Caco-2 (cell line): ENCODE measurements around the gene EPS8L2. TPM values are rescaled to one million over a fixed set of nuclear protein-coding genes. Genes with fewer than 3 reads are reported as not detected.

ENCODE experiments used
- BruUV-seq: library from RNA; stranded (reverse); fragments of 400-500 nt; replicated peaks from 2 replicates; lab custom pipeline; 2021; lab: Mats Ljungman, UMichigan
- CTCF ChIA-PET: fragments of 300-600 bp; sonication (Branson Sonifier 250); formaldehyde crosslinking; loops from one replicate; lab custom pipeline; 2022; ENCODE audit warnings: antibody characterized with exemption; lab: Charles Lee
- POLR2A ChIA-PET: fragments of 300-600 bp; sonication (Branson Sonifier 250); formaldehyde crosslinking; loops from one replicate; lab custom pipeline; 2022; ENCODE audit warnings: antibody characterized with exemption; lab: Charles Lee
- DNase-seq, 2 experiments: peaks; one replicate each; pipeline versions ENCODE4 v3.0.0 to v3.0.0-alpha.2; 2020 to 2022
- H3K27me3 ChIP-seq: replicated peaks from 2 replicates; pipeline ENCODE4 v1.6.0; 2011; ENCODE audit warnings: low read length; ENCODE audit not compliant: control insufficient read depth, insufficient read depth
- H3K36me3 ChIP-seq: 2 replicates; pipeline ENCODE4 v1.5.1; 2011; ENCODE audit warnings: low read length; ENCODE audit not compliant: control insufficient read depth, insufficient read depth
- H3K4me1 ChIP-seq: fragments of 250-450 bp; sonication (Bioruptor Pico); 2 replicates; pipeline ENCODE4 v1.5.1; 2020; ENCODE audit warnings: mild to moderate bottlenecking
- H3K4me3 ChIP-seq: 2 replicates; pipeline ENCODE4 v1.5.1; 2011; ENCODE audit warnings: low read depth, mild to moderate bottlenecking, control low read depth, low read length
- H3K9me3 ChIP-seq: fragments of 250-450 bp; sonication (Bioruptor Pico); 2 replicates; pipeline ENCODE4 v1.5.1; 2020; ENCODE audit warnings: mild to moderate bottlenecking, moderate library complexity
- H3K27ac Mint-ChIP-seq: one replicate; pipeline ENCODE4 v1.8.0; 2022; ENCODE audit warnings: mixed read lengths; ENCODE audit not compliant: unreplicated experiment
- H3K27me3 Mint-ChIP-seq: one replicate; pipeline ENCODE4 v1.8.0; 2022; ENCODE audit warnings: mixed read lengths; ENCODE audit not compliant: insufficient read depth, unreplicated experiment
- H3K36me3 Mint-ChIP-seq: one replicate; pipeline ENCODE4 v1.8.0; 2022; ENCODE audit warnings: mild to moderate bottlenecking, mixed read lengths; ENCODE audit not compliant: insufficient read depth, unreplicated experiment
- H3K4me1 Mint-ChIP-seq: one replicate; pipeline ENCODE4 v1.8.0; 2022; ENCODE audit warnings: low read depth, mixed read lengths; ENCODE audit not compliant: unreplicated experiment
- H3K4me3 Mint-ChIP-seq: one replicate; pipeline ENCODE4 v1.8.0; 2022; ENCODE audit warnings: mild to moderate bottlenecking, moderate library complexity, mixed read lengths; ENCODE audit not compliant: unreplicated experiment
- H3K9me3 Mint-ChIP-seq: one replicate; pipeline ENCODE4 v1.8.0; 2022; ENCODE audit warnings: mixed read lengths; ENCODE audit not compliant: unreplicated experiment
- intact Hi-C: fragments of 100-400 bp; cut with micrococcal nuclease; formaldehyde crosslinking; loops from one replicate; pipeline ENCODE4 v1.10.0; 2022; ENCODE audit not compliant: unreplicated experiment
- total RNA-seq: library from RNA; stranded (reverse); gene quantifications from 2 replicates; pipeline ENCODE4 v1.2.3, GENCODE V29; 2022
- TF ChIP-seq, protein P1 (sequence below), 2 experiments: fragments of 200-600 bp in 1 of 2; IDR thresholded peaks; 1 replicate in 1 of 2; 2 replicates in 1 of 2; pipeline versions ENCODE4 v1.5.1 to v1.8.0; 2011 to 2022; ENCODE audit warnings: antibody characterized with exemption in 1 of 2, control low read depth in 1 of 2, inconsistent platforms in 1 of 2, low read depth in 1 of 2, low read length in 1 of 2, mild to moderate bottlenecking in 1 of 2, moderate library complexity in 1 of 2; ENCODE audit not compliant: insufficient read depth in 1 of 2, severe bottlenecking in 1 of 2, unreplicated experiment in 1 of 2

Gene EPS8L2
- total RNA-seq, 1 experiment from 2014 or later = 224 TPM

DNA sequence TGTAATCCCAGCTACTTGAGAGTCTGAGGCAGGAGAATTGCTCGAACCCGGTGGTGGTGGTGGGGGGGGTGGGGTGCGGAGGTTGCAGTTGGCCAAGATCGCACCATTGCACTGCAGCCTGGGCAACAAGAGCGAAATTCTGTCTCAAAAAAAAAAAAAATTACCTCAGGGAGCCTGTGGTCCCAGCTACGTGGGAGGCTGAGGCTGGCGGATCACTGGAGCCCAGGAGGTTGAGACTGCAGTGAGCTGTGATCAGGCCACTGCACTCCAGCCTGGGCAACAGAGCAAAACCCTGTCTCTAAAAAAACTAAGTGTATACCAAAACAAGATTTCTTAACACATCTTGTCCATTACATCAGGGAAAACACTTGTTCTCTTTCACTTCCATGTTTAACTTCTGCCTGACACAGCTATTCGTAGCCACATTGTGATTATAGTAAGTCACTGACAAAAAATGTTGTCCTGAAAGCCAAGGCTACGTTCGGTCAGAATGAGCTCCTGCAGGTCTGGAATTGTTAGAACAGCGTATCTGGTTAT is 9.0 kb upstream of the EPS8L2 start:
- TF ChIP-seq, protein P1, sequence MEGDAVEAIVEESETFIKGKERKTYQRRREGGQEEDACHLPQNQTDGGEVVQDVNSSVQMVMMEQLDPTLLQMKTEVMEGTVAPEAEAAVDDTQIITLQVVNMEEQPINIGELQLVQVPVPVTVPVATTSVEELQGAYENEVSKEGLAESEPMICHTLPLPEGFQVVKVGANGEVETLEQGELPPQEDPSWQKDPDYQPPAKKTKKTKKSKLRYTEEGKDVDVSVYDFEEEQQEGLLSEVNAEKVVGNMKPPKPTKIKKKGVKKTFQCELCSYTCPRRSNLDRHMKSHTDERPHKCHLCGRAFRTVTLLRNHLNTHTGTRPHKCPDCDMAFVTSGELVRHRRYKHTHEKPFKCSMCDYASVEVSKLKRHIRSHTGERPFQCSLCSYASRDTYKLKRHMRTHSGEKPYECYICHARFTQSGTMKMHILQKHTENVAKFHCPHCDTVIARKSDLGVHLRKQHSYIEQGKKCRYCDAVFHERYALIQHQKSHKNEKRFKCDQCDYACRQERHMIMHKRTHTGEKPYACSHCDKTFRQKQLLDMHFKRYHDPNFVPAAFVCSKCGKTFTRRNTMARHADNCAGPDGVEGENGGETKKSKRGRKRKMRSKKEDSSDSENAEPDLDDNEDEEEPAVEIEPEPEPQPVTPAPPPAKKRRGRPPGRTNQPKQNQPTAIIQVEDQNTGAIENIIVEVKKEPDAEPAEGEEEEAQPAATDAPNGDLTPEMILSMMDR (IDR thresholded peaks at IDR 0.05; ENCODE audit: insufficient read depth in 1 of 2, low read depth in 1 of 2, low read length in 1 of 2, severe bottlenecking in 1 of 2, unreplicated experiment in 1 of 2) = no peak
- no peaks in the 10 kb centered on the region for H3K9me3 Mint-ChIP-seq
- peaks cover 10% of the 10 kb centered on the region for H3K4me1 ChIP-seq
- peak overlapping the region; percentile 86 for H3K4me3 Mint-ChIP-seq
- H3K4me1 Mint-ChIP-seq = peaks cover 14% of the 10 kb centered on the region
- ChIA-PET CTCF (interaction anchor here (1.4 to 2.6 kb wide), 2 partner anchors 15 to 26 kb away, joined by 3 to 10 read pairs; no protein-coding TSS in a partner anchor), POLR2A (interaction anchor here (0.5 to 1.4 kb wide), 3 partner anchors 15 to 122 kb away, joined by 3 to 7 read pairs (median 3); partner anchors contain the start of gene PNPLA2)
- H3K36me3 Mint-ChIP-seq = peaks cover 80% of the 10 kb centered on the region
- H3K4me3 ChIP-seq = peak overlapping the region; percentile 97
- no peaks in the 10 kb centered on the region for H3K27me3 Mint-ChIP-seq
- H3K27ac Mint-ChIP-seq = peak overlapping the region; percentile 57
- BruUV-seq = no TSS peak
- H3K36me3 ChIP-seq = peaks cover 6% of the 10 kb centered on the region; the same call in 1 of the 2 replicates
- no peak for DNase-seq
- no peaks in the 10 kb centered on the region for H3K27me3 ChIP-seq
- no peaks in the 10 kb centered on the region for H3K9me3 ChIP-seq
- intact Hi-C loops = loop anchor here (1.0 to 10.0 kb wide), 2 partner anchors 26 to 132 kb away; partner anchors contain the start of genes LMNTD2 and RASSF7

DNA sequence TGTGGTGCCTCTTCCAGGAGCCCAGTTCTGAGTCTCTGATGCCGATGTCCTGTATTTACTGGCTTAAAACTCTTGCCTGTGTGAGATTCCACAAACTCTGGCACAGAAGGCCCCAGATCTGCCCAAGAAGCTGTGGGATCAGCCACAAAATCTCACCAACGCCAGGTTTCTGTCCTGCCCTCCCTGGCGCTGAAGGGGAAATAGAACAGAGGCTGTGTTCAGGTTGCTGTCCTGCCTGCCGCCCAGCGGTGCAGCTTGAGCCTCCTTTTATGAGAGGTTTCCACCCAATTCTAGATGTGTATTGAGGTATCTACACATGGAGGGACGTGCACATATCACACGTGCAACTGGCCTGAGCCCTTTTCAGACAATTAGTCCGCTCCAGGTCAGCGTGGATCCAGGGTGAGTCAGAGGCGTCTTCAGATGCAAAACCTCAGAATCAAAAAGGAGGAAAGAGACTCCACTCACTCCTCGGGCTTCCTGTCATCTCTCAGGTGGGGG is 8.2 kb upstream of the EPS8L2 start:
- peaks cover 7% of the 10 kb centered on the region for H3K36me3 ChIP-seq
- no peak overlapping the region for H3K27ac Mint-ChIP-seq
- H3K36me3 Mint-ChIP-seq = peaks cover 88% of the 10 kb centered on the region
- no peaks in the 10 kb centered on the region for H3K27me3 ChIP-seq
- H3K27me3 Mint-ChIP-seq = no peaks in the 10 kb centered on the region
- H3K4me1 ChIP-seq = peaks cover 10% of the 10 kb centered on the region
- TF ChIP-seq, protein P1 (IDR thresholded peaks at IDR 0.05; ENCODE audit: insufficient read depth in 1 of 2, low read depth in 1 of 2, low read length in 1 of 2, severe bottlenecking in 1 of 2, unreplicated experiment in 1 of 2) = no peak
- H3K4me3 ChIP-seq = no peak overlapping the region
- intact Hi-C loops = loop anchor here (10.0 kb wide), 1 partner anchor 133 kb away; the partner anchor contains the start of genes LMNTD2 and RASSF7
- no peaks in the 10 kb centered on the region for H3K9me3 ChIP-seq
- peak overlapping the region; percentile 15 for H3K4me3 Mint-ChIP-seq
- CTCF ChIA-PET = interaction anchor here (1.4 kb wide), 1 partner anchor 25 kb away, joined by 3 read pairs; no protein-coding TSS in a partner anchor
- peaks cover 11% of the 10 kb centered on the region for H3K4me1 Mint-ChIP-seq
- BruUV-seq = no TSS peak
- POLR2A ChIA-PET = interaction anchor here (1.1 to 1.4 kb wide), 2 partner anchors 15 to 32 kb away, joined by 3 to 7 read pairs; no protein-coding TSS in a partner anchor
- no peaks in the 10 kb centered on the region for H3K9me3 Mint-ChIP-seq
- DNase-seq = no peak

DNA sequence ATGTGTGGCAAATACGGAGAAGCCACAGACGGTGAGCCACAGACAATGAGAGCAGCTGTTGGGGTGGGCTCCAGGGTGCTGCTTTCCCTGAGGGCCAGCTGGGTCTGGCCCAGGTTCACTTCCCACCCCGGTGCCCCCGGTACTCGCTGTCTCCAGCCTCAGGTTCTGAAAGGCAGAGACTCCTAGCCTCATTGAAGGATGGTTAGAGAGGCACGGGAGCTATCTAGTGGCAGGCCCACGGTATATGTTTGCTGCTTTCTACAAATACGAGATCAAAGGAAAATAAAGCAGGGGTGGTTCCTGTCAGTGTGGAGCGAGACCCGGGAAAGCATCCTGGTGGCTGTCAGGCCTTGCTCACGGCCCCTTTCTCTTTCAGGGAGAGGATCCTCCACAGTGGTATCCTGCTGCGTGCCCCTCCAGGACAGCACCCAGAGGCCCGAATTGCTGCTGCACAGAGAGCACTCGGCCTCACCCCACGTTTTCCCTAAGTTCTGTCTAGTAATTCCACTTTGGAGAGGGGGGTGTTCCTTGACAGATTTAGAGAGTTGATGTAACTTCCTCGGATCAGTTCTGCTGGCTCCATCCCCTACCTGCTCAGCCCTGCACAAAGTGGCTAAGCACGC is 7.4 kb upstream of the EPS8L2 start:
- peak overlapping the region; percentile 15 for H3K4me3 Mint-ChIP-seq
- H3K4me3 ChIP-seq = no peak overlapping the region
- no peak overlapping the region for H3K27ac Mint-ChIP-seq
- peaks cover 4% of the 10 kb centered on the region for H3K4me1 Mint-ChIP-seq
- H3K27me3 Mint-ChIP-seq = no peaks in the 10 kb centered on the region
- POLR2A ChIA-PET = interaction anchor here (1.4 kb wide), 1 partner anchor 14 kb away, joined by 3 read pairs; no protein-coding TSS in a partner anchor
- intact Hi-C loops = loop anchor here (10.0 kb wide), 1 partner anchor 134 kb away; the partner anchor contains the start of genes LMNTD2 and RASSF7
- H3K9me3 ChIP-seq = no peaks in the 10 kb centered on the region
- no peak for DNase-seq
- TF ChIP-seq, protein P1 (IDR thresholded peaks at IDR 0.05; ENCODE audit: insufficient read depth in 1 of 2, low read depth in 1 of 2, low read length in 1 of 2, severe bottlenecking in 1 of 2, unreplicated experiment in 1 of 2) = no peak
- peaks cover 5% of the 10 kb centered on the region for H3K4me1 ChIP-seq
- no TSS peak for BruUV-seq
- no peaks in the 10 kb centered on the region for H3K9me3 Mint-ChIP-seq
- H3K36me3 Mint-ChIP-seq = peaks cover 93% of the 10 kb centered on the region
- H3K27me3 ChIP-seq = no peaks in the 10 kb centered on the region
- CTCF ChIA-PET = no interaction called here
- H3K36me3 ChIP-seq = peaks cover 7% of the 10 kb centered on the region
